HG03342 (cell line): ENCODE data around the gene TMEM59L.

Experiments used
- ATAC-seq: cut with Tn5 transposase; IDR thresholded peaks from one replicate; pipeline ENCODE4 v1.9.1; 2021; ENCODE audit warnings: mild to moderate bottlenecking, moderate library complexity; ENCODE audit not compliant: unreplicated experiment

TMEM59L gene

DNA sequence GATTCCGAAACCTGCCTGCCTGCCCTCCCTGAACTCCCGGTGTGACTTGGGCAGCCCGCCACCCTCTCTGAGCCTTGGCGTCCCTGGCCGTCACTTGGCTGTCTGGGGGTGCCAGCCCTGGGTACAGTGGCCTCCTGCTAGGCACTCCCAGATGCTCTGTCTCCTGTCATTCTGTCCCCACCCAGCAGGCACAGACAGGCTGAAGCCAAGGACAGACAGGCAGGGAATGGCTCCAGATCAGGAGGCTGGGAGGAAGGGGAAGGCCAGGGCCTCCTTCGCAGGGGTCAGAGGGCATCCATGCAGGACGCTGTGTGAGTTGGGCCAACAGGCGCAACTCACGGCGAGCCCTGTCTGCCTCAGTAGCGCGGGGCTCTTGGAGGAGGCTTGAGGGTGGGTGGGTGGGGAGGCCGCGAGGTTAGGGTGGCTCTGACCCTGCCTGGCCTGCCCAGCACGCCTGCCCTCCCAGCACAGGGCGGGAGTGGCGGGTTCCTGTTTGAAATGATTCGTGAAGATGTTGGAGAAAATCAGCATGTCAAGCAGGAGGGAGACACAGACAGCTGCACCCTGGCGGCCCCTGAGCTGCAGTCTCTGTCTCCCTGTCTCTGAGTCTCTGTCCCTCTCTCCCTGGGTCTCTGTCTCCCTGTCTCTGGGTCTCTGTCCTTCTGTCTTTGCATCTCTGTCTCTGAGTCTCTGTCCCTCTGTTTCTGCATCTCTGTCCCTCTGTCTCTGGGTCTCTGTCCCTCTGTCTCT lies 43.8 kb downstream of the TMEM59L start:
- ATAC-seq: no peak

DNA sequence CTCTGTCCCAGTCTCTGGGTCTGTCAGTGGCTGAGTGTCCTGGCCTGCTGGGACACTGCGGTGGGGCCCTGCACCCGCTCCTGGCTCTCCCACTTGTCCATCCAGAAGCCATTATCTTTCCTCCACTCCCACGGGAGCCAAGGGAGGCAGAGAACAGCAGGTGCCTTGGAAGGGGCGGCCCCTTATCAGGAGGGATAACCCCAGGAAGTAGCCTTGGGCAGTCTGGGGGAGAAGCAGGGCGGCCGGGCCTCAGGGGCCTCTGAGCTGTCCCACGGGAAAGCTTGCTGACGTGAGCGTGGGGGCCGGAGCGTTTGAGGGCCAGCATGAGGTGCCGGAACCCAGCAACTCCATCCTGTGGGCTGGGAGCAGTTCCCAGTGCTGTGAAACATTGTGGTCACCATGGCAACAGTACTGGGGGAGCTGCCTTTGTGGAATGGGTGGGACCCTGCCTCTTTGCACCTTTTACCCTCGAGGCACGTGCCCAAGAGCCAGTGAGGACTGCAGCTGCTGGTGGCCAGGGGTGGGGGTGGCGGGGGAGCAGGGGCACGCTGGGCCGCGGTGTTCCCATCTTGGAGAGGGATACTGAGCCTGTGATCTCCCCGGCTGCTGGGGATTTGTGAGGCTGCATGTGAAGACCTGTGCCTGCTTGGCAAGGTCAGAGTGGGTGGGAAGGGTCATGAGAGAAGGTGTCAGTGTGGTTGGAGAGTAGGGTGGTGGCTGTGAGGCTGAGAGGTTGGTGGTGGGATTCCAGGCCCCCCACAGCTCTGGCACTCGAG lies 45.1 kb downstream of the TMEM59L start:
- no peak for ATAC-seq

DNA sequence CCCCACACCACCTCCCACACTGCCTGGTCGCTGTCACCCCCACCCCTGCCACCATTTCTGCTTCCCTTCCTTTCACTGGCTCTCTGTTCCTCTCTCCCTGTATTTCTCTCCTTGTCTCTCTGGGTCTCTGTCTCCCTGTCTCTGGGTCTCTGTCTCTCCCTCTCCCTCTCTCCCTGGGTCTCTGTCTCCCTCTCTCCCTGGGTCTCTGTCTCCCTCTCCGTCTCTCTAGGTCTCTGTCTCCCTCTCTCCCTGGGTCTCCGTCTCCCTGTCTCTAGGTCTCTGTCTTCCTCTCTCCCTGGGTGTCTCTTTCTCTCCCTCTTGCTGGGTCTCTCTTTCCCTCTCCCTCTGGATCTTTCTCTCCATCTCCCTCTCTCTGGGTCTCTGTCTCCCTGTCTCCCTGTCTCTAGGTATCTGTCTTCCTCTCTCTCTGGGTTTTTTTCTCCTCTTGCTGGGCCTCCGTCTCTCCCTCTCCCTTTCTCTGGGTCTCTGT lies 45.7 kb downstream of the TMEM59L start:
- no peak for ATAC-seq

DNA sequence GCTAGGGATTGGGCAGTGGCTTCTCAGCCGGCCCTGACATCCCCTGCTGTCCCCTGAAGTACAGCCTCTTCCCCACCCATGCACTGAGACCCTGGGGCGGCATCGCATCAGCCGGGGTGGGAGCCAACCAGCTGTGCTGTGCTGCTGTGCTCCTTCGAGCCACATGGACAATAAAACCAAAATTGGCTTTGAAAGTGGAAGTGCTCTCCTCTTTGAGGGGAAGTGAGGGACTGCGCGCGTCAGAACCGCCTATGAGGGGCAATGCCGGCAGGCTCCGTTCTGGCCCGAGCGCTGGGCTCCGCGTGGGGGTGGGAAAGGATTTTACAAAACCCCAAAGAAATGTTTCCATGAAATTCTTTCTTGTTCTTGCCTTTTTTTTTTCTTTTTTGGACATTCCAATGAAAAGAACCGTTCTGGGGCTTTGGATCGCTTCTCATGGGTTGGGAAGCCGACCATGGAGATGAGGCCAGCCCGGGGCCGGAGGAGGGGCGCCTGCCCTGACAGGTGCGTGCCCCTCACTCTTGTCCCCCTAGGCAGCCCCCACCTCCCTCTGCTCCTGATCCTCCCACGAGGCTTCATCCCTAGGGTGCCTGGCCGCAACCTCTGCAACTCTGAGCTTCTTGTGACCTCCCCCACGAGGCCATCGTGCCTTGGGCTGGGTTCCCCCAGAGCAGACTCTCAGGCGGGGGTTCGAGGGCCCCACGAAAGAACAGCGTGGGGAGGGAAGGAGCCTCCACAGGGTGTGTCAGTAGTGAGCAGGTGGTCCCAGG lies 46.8 kb downstream of the TMEM59L start:
- ATAC-seq: no peak

DNA sequence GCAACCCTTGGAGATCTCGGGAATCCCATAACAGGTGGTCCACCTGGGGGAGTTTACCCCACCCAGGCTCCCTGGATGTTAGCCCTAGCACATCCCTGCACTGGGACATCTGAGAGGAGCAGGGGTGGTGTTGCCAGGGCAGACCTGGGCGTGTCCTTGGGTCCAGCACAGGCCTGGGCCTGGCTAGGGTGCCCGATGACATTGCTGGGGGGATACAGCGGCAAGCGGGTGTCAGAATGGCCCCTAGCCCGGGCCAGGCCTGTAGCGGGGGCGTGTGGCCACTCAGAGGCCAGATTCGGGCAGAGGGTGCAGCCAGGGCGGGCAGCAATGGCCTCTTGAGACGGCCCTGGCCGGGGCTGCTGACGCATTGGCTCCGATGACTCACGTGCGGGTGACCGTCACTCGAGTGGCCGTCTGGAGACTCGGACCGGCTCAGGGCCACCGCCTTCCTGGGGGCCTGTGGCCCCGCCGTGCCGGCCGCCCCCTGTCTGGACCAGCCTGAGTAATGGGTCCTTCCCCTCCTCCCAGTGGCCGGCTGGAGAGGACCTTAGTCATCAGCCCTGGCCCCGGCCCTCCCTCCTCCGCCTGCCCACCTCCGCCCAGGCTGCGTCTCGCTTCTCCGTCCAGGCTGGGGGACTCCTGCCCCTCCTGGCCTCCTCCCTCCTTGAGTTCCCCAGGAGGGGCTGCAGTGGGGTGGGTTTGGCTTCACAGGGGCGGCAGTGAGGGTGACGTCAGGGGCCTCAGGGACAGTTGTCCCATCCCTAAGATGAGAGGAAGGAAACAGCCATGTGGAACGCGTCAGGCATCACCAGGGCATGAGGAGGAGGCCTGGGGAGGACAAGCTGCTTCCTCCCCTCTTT lies 47.6 kb downstream of the TMEM59L start:
- no peak for ATAC-seq

DNA sequence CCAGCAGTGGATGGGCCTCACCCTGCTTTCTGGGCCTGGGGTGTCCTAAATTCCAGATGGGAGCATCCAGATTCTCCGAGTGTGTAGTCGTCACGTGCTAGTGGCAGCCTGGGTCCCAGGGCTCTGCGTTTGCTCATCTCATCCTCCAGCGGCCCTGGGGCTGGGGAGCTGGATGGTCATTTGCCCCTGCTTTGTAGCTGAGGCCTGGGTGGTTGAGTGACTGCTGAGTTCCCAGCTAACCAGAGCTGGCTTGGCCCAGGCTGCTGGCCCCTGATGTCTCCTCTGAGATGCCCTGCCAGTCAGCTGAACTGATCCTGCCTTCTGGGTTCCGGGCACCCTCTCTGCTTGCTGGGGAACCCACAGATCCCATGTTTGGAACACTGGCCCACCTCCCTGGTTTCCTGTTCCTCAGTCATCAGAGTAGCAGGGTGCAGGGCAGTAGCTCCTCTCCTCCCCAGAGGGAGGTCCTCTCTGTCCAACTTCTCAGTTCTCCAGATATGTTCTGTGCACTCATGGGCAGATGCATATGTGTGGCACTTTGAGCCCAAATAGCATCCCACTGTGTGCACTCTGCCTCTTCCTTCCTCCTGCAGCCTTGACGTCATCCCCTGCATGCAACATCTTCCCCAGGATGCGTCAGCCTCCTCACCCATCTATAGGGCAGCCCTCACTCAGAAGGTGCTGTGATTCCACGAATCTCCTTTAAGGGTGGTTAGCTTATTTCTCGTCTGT lies 48.4 kb downstream of the TMEM59L start:
- no peak for ATAC-seq

DNA sequence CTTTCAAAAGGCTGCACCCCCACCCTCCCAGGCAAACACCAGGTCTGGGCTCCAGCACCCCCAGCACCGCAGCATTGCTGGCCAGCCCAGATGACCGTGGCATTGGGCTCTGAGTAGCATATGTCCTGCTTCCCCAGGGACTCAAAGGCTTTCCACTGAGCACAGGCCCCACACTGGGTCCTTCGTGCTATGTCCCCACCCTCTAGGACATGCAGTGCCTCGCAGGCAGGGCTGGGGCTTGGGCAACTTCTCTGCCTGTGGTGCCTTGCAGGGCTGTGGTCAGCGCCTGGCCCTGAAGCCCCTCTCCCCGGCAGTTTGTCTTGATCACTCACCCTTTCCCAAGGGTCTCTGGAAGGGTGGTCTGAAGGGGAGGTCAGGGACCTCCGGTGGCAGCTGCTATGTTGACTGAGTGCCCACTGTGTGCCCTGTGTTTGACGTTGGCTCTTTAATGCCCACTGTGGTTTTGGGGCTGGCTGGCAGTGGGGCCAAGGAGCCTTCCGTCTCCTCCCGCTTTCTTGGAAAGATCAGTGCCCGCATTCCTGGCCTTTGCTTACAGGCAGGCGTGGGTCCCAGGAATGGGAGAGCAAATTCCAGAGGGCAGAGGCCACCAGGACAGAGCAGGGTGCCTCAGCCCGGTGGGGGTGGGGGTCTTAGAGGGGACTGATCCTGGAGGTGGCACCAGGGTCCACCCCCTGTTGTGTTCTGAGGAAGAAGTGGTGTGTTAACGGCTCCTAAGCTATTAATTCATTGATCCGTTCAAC lies 50.5 kb downstream of the TMEM59L start:
- no peak for ATAC-seq

DNA sequence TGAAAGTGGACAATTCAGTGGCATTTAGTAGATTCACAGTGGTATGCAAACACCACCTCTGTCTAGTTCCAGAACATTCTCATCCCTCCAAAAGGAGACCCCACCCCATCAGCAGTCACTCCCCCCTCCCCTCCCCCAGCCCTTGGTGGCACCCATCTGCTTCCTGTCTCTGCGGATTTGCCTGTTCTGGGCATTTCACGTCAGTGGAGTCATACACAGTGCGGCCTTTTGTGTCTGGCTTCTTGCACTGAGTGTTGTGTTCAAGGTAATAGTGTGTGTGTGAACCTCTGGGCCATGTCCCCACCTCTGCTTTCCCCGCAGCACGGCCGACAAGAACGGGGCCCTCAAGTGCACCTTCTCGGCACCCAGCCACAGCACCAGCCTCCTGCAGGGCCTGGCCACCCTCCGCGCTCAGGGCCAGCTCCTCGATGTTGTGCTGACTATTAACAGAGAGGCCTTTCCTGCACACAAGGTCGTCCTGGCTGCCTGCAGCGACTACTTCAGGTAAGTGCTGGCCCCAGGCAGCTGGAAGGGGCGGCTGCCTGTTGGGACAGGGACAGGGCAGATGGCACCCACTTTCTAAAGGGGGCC lies 51.4 kb downstream of the TMEM59L start:
- no peak for ATAC-seq

DNA sequence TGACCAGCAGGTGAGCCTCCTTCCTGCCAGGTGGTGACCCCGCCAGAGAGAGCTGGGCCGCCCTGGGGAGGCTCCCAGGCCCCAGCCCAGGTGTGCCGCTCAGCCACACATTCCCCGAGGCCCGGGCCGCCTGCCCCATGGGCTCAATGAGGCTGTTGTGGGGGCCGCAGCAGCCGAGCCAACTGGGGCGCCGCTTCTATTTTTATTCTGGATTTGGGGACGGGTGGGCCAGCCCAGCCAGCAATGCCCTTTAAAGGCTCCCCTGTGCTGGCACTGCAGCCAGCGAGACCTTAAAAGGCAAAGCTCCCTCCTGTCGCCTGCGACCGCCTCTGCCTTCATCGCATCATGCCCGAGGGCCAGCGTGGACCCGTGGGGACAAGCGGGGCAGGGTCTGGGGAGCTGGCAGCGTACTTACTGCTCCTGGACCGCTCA lies 53.1 kb downstream of the TMEM59L start:
- ATAC-seq: no peak

DNA sequence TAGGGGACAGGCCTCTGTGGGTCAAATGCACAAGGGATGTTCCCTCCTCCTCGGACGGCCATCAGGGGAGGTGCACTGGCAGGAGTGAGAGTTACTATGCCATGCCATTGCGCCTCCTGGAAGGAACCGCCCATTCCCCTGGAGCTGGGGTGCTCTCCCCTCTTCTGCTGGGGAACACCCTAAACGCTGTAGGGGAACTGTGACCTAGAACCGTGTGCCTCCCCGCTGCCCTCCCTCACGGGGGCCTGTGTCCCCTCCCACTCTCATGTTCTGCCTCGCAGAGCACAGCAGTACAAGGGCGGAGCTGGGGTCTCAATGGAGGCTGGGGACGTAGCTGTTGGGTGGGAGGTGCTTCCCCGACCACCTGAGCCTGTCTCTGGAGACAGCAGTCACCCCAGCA lies 53.6 kb downstream of the TMEM59L start:
- ATAC-seq: no peak

DNA sequence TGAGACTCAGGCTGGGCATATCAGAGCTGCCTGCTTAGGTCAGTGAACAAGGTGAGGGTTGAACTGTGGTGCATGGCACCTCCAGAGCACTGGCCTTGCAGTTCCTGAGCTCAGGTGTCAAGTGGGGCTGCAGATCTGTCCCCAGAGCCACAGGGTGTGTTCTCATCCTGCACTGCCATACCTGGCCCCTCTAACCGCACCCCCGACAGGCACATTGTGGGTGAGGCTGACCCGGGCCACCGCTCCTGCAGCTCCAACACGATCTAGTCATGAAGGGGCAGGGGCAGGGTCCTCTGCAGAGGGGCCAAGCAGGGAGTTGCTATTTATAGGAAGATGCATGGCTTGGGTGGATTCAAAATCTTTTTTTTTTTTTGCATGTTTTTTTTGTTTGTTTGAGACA lies 54.1 kb downstream of the TMEM59L start:
- no peak for ATAC-seq

DNA sequence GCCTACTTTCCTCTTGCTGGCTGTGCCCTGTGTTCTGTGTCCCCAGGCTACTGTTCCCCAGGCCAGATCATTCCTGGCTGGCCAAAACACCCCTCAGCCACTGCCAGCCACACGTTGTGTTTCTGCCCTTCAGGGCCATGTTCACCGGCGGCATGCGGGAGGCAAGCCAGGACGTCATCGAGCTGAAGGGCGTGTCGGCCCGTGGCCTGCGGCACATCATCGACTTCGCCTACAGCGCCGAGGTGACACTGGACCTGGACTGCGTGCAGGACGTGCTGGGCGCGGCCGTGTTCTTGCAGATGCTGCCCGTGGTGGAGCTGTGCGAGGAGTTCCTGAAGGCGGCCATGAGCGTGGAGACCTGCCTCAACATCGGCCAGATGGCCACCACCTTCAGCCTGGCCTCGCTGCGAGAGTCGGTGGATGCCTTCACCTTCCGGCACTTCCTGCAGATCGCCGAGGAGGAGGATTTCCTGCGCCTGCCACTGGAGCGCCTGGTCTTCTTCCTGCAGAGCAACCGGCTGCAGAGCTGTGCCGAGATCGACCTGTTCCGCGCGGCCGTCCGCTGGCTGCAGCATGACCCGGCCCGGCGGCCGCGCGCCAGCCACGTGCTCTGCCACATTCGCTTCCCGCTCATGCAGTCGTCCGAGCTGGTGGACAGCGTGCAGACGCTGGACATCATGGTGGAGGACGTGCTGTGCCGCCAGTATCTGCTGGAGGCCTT lies 55.0 kb downstream of the TMEM59L start:
- ATAC-seq: no peak

DNA sequence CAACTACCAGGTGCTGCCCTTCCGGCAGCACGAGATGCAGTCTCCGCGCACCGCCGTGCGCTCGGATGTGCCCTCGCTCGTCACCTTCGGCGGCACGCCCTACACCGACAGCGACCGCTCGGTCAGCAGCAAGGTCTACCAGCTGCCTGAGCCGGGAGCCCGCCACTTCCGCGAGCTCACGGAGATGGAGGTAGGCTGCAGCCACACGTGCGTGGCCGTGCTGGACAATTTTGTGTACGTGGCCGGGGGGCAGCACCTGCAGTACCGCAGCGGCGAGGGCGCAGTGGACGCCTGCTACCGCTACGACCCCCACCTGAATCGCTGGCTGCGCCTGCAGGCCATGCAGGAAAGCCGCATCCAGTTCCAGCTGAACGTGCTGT lies 55.6 kb downstream of the TMEM59L start:
- ATAC-seq: no peak

DNA sequence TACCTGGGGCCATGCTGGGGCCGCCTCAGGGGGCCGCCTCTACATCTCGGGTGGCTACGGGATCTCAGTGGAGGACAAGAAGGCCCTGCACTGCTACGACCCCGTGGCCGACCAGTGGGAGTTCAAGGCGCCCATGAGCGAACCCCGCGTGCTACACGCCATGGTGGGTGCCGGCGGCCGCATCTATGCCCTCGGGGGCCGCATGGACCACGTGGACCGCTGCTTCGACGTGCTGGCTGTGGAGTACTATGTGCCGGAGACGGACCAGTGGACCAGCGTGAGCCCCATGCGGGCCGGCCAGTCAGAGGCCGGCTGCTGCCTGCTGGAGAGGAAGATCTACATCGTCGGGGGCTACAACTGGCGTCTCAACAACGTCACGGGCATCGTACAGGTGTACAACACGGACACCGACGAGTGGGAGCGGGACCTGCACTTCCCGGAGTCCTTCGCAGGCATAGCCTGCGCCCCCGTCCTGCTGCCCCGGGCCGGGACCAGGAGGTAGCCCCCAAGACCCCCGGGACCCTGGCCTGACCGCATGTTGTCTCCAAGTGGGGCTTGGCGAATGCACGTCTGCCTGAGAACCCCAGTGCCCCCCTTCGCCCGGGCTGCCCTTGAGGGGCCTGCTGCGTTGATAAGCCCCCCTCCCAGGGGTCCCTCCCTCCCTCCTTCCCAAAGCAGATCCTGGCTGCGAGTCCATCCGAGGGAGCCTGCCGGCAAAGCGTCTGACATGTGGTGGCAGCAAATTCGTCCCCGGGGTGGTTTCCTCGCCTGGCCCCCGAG lies 56.3 kb downstream of the TMEM59L start:
- no peak for ATAC-seq

DNA sequence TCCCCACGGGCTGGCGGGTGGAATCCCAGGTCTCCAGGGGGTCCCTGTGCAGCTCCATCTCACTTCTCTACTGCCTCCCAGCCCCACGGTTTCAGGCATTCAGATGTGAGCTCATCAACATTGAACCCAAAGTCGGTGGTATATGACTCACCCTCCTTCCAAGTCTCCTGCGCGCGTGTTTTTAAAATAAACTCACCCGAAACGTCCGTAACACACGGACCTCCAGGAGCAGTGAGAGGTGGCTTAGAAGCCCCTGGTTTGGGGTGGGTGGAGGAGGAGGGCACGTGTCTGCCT lies 56.8 kb downstream of the TMEM59L start:
- ATAC-seq: no peak

DNA sequence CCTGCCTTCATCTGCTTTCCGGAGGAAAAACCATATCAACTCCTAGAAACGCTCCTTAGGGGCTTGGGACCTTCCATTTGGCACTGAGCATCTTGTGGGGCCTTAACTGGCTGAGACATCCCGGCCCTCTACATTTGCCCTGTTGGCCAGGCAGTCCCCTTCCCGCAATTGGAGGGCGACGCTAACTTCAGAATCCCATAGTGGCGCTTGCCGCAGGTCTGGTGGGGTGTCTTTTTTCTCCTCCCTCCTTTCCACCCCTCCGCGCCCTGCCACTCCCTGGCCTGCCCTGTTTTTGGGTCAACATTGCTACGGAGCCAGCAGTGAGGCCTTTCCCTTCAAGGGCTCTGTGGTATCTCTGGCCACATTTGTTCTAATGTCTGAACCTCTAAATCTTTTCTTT lies 57.2 kb downstream of the TMEM59L start:
- ATAC-seq: no peak

DNA sequence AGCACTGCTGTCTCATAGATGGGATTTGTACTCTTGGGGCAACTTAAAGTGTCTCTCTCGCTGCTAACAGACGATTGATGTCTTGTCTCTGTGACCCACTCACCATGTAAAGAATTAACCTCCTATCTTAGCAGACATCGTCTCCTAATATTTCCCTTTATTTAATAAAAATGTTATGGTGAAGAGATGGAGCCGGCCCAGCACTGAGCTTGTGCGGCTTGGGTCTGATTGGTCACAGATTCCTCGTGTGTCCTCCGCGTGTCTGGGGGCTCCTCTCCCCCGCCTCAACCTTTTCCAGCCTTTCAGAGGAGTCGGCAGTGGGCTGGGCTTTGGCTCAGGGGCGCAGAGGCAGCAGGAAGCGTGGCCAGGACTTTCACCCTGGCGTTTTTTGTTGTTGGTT lies 57.6 kb downstream of the TMEM59L start:
- ATAC-seq: no peak
